Progenitor cell of endocrine pancreas (in vitro differentiated cells): Measurements from ENCODE around the gene ADH6. TPM values are rescaled to one million over a fixed set of nuclear protein-coding genes. Genes with fewer than 3 reads are reported as not detected.

Experiments used
- DNase-seq: peaks from one replicate; pipeline ENCODE4 v3.0.0; 2021; ENCODE audit warnings: low spot score; ENCODE audit not compliant: unreplicated experiment
- H3K27ac Mint-ChIP-seq: 2 replicates; pipeline ENCODE4 v1.8.0; 2021; ENCODE audit warnings: mild to moderate bottlenecking, moderate library complexity, mixed read lengths
- H3K27me3 Mint-ChIP-seq: 2 replicates; pipeline ENCODE4 v1.8.0; 2021; ENCODE audit warnings: mixed read lengths
- H3K36me3 Mint-ChIP-seq: 2 replicates; pipeline ENCODE4 v1.8.0; 2022; ENCODE audit warnings: mixed read lengths; ENCODE audit not compliant: insufficient read depth
- H3K4me1 Mint-ChIP-seq: 2 replicates; pipeline ENCODE4 v1.8.0; 2021; ENCODE audit warnings: low read depth, mixed read lengths
- H3K4me3 Mint-ChIP-seq: 2 replicates; pipeline ENCODE4 v1.8.0; 2021; ENCODE audit warnings: low read depth, mild to moderate bottlenecking, moderate library complexity, mixed read lengths
- H3K9me3 Mint-ChIP-seq: 2 replicates; pipeline ENCODE4 v1.8.0; 2021; ENCODE audit warnings: low read depth, mixed read lengths
- long read RNA-seq: library from polyadenylated mRNA; unstranded; transcript quantifications from one replicate; pipeline ENCODE4 v2.0.0, GENCODE V29; 2020
- total RNA-seq: library from RNA; stranded (reverse); gene quantifications from 2 replicates; pipeline ENCODE4 v1.2.1, GENCODE V29; 2021
- TF ChIP-seq, protein P1 (sequence below): fragments of 200-600 bp; sonication (generic); IDR thresholded peaks from one replicate; pipeline ENCODE4 v1.5.0; 2021; ENCODE audit warnings: antibody characterized with exemption, mild to moderate bottlenecking; ENCODE audit not compliant: unreplicated experiment

ADH6 gene
- total RNA-seq: 1.9 TPM in 2 replicates
- long read RNA-seq, partial matches to known transcripts: 0 of 3 reads
- long read RNA-seq, other reads (novel, unspliced or antisense): 0 of 3 reads

DNA sequence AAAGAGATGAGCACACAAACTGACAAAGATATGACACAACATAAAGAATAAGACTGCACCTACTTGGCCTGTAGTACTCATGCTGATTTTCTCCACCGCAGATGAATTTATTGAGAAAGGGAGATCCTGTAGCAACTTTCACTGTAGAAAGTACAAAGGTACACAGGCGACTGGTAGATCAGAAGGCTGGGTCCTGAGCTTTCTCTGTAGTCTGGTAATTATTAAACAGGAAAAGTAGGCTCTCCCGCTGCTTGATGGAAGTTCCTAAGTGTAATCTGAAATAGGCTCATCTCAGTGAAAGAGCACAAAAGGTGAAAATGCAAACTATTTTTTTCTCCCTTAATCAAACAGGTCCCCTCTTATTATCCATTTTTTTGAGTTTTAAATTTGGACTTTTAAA, at the start of gene ADH6:
Gene ADH6, minus strand, starts transcription at position 175 of the 400 bp plus-strand sequence. Its CDS starts 94 bp downstream, at position 81.
- Mint-ChIP-seq H3K27me3 (no peaks in the 10 kb centered on the region), H3K9me3 (peaks cover 16% of the 10 kb centered on the region), H3K27ac (peak within 1 kb of the TSS; percentile 1), H3K4me1 (peaks cover 9% of the 10 kb centered on the region), H3K36me3 (peaks cover 3% of the 10 kb centered on the region), H3K4me3 (peak within 1 kb of the TSS; percentile 20)
- TF ChIP-seq, protein P1, sequence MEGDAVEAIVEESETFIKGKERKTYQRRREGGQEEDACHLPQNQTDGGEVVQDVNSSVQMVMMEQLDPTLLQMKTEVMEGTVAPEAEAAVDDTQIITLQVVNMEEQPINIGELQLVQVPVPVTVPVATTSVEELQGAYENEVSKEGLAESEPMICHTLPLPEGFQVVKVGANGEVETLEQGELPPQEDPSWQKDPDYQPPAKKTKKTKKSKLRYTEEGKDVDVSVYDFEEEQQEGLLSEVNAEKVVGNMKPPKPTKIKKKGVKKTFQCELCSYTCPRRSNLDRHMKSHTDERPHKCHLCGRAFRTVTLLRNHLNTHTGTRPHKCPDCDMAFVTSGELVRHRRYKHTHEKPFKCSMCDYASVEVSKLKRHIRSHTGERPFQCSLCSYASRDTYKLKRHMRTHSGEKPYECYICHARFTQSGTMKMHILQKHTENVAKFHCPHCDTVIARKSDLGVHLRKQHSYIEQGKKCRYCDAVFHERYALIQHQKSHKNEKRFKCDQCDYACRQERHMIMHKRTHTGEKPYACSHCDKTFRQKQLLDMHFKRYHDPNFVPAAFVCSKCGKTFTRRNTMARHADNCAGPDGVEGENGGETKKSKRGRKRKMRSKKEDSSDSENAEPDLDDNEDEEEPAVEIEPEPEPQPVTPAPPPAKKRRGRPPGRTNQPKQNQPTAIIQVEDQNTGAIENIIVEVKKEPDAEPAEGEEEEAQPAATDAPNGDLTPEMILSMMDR: no peak
- no peak for DNase-seq

DNA sequence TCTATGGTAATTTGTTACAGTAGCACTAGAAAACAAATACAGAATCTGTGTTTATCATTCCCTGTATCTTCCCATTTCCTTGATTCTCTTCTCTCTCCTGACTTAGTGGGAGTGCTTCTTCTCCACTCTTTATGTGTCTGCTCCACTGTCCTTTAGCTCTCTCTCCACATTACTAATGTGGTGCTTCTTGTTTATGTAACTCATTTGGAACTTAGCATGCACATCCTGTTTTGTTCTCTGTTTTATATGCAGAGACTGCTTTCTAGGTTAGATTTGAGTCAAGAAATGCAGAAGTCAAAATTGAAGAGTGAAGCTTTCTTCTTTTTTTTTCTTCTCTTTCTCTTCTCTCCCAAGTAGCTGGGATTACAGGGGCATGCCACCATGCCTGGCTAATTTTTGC, 45.9 kb upstream of the ADH6 start:
- no peaks in the 10 kb centered on the region for H3K4me1 Mint-ChIP-seq
- TF ChIP-seq, protein P1: no peak
- peaks cover 15% of the 10 kb centered on the region for H3K9me3 Mint-ChIP-seq
- no peak for DNase-seq
- no peak overlapping the region for H3K4me3 Mint-ChIP-seq
- H3K27ac Mint-ChIP-seq: no peak overlapping the region
- H3K36me3 Mint-ChIP-seq: peaks cover 1% of the 10 kb centered on the region
- H3K27me3 Mint-ChIP-seq: no peaks in the 10 kb centered on the region

DNA sequence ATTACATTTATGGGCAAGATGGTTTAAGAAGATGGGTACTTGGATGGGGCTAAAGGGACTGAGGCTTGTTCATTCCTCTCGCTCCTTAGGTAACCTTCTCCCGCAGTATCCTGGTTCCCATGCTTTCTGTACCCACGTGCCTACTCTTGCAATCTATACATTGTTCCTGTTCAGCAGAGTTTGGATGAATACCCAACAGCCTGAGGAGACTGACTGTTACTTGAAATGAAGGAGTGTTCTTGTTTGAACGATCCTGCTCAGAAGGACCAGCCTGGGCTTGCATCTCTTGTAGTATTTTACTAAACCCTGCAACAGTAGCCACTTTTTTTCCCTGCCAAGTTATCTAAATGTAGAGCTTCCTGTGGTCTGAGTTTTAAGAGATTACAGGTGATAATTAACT, 33.7 kb upstream of the ADH6 start:
- H3K9me3 Mint-ChIP-seq: peaks cover 4% of the 10 kb centered on the region
- H3K4me3 Mint-ChIP-seq: no peak overlapping the region
- no peaks in the 10 kb centered on the region for H3K36me3 Mint-ChIP-seq
- no peaks in the 10 kb centered on the region for H3K27me3 Mint-ChIP-seq
- TF ChIP-seq, protein P1: no peak
- no peak overlapping the region for H3K27ac Mint-ChIP-seq
- H3K4me1 Mint-ChIP-seq: no peaks in the 10 kb centered on the region
- no peak for DNase-seq

DNA sequence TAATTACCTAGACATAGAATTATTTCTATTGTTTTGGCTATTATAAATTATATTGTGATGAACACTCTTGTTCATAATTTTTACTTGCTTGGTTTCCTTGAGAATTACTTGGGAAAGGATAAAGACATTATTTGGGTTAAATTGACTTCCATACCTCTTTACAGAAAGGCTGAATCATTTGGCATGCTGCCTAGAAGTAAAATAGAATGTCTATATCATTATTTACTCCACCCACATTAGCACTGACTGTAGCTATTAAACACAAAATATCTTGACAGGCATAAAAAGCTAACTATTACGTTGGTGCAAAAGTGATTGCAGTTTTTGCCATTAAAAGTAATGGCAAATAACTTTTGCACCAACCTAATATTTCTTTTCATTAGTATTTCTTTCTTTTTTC, 29.7 kb upstream of the ADH6 start:
- Mint-ChIP-seq H3K4me3 (no peak overlapping the region), H3K9me3 (peaks cover 21% of the 10 kb centered on the region), H3K4me1 (no peaks in the 10 kb centered on the region), H3K36me3 (peaks cover 9% of the 10 kb centered on the region), H3K27me3 (no peaks in the 10 kb centered on the region), H3K27ac (no peak overlapping the region)
- TF ChIP-seq, protein P1: no peak
- DNase-seq: no peak

DNA sequence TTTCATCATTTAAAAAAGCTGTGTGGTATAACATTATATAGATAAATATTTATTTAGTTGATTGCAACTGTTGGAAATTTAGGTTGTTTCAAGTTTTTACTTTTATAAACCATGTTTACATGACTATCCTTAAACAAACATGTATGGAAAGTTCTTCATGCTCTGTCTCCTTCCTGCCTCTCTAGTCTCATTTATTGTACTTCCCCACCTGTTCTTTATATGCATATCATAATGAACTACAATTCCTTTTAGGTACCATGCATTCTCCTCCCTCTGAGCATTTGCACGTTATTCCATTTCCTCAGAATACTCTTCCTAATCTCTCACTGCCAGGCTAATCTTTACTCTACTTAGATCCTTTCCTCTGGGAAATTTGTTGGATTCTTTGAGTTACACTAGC, 16.9 kb upstream of the ADH6 start:
- TF ChIP-seq, protein P1: no peak
- Mint-ChIP-seq H3K27me3 (no peaks in the 10 kb centered on the region), H3K36me3 (peaks cover 6% of the 10 kb centered on the region), H3K27ac (no peak overlapping the region), H3K4me3 (no peak overlapping the region), H3K4me1 (peaks cover 8% of the 10 kb centered on the region), H3K9me3 (peaks cover 12% of the 10 kb centered on the region)
- DNase-seq: no peak
